Testis (tissue), 2 donors: ENCODE measurements around the gene THSD4.

Experiments used
- POLR2A ChIP-seq: fragments of 450-650 bp; IDR thresholded peaks from one replicate; pipeline ENCODE4 v1.6.1; 2017; ENCODE audit warnings: antibody characterized with exemption, mild to moderate bottlenecking, moderate library complexity
- TF ChIP-seq, protein P1 (sequence below), 3 experiments: fragments of 450-650 bp in 2 of 3; fragments of 200-600 bp in 1 of 3; sonication (generic) in 1 of 3; IDR thresholded peaks; one replicate each; pipeline ENCODE4 v1.5.1; 2016 to 2019; ENCODE audit warnings: antibody characterized with exemption in 3 of 3, mild to moderate bottlenecking in 2 of 3, moderate library complexity in 1 of 3

DNA sequence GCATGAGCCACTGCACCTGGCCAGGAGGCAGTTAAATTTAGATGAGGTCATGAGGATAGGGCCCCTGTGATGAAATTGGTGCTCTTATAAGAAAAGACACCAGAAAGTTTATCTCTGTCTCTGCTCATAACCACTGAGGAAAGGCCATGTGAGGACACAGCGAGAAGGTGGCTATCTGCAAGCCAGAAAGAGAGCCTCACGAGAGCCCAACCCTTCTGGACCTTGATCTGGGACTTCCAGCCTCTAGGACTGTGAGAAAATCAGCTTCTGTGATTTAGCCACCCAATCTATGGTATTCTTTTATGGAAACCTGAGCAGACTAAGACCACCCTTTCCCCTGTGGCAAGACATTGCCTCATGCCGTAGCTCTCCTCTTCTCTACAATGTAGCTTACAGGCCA, 337.6 kb downstream of the THSD4 start:
- TF ChIP-seq, protein P1, sequence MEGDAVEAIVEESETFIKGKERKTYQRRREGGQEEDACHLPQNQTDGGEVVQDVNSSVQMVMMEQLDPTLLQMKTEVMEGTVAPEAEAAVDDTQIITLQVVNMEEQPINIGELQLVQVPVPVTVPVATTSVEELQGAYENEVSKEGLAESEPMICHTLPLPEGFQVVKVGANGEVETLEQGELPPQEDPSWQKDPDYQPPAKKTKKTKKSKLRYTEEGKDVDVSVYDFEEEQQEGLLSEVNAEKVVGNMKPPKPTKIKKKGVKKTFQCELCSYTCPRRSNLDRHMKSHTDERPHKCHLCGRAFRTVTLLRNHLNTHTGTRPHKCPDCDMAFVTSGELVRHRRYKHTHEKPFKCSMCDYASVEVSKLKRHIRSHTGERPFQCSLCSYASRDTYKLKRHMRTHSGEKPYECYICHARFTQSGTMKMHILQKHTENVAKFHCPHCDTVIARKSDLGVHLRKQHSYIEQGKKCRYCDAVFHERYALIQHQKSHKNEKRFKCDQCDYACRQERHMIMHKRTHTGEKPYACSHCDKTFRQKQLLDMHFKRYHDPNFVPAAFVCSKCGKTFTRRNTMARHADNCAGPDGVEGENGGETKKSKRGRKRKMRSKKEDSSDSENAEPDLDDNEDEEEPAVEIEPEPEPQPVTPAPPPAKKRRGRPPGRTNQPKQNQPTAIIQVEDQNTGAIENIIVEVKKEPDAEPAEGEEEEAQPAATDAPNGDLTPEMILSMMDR (IDR thresholded peaks at IDR 0.05) = no peak
- TF ChIP-seq POLR2A = no peak
